Neural progenitor cell (in vitro differentiated cells): Measurements from ENCODE around the gene TRIM44. TPM values are rescaled to one million over a fixed set of nuclear protein-coding genes. Genes with fewer than 3 reads are reported as not detected.

Experiments
- DNase-seq: peaks from one replicate; pipeline ENCODE4 v3.0.0-alpha.2; 2016; ENCODE audit warnings: low spot score
- H2AFZ ChIP-seq: fragments of 200-600 bp; sonication (generic); replicated peaks from 2 replicates; pipeline ENCODE4 v1.6.1; 2016; ENCODE audit warnings: antibody characterized with exemption
- H3F3A ChIP-seq: fragments of 200-600 bp; sonication (generic); 2 replicates; pipeline ENCODE4 v1.6.1; 2016; ENCODE audit warnings: antibody characterized with exemption, low read depth
- H3K27ac ChIP-seq: fragments of 200-600 bp; sonication (generic); 2 replicates; pipeline ENCODE4 v1.5.1; 2016; ENCODE audit warnings: mild to moderate bottlenecking
- H3K27me3 ChIP-seq: fragments of 200-600 bp; sonication (generic); 2 replicates; pipeline ENCODE4 v1.6.1; 2016; ENCODE audit warnings: mild to moderate bottlenecking, moderate library complexity
- H3K36me3 ChIP-seq: fragments of 200-600 bp; sonication (generic); 2 replicates; pipeline ENCODE4 v1.5.1; 2016
- H3K4me1 ChIP-seq: fragments of 200-600 bp; sonication (generic); 2 replicates; pipeline ENCODE4 v1.6.1; 2016; ENCODE audit warnings: mixed run types
- H3K4me2 ChIP-seq: fragments of 200-600 bp; sonication (generic); 2 replicates; pipeline ENCODE4 v1.6.1; 2016
- H3K4me3 ChIP-seq: fragments of 200-600 bp; sonication (generic); 2 replicates; pipeline ENCODE4 v1.5.1; 2016
- H3K79me2 ChIP-seq: fragments of 200-600 bp; sonication (generic); 2 replicates; pipeline ENCODE4 v1.6.1; 2016; ENCODE audit warnings: low read depth
- H3K9ac ChIP-seq: fragments of 200-600 bp; sonication (generic); 2 replicates; pipeline ENCODE4 v1.6.1; 2016
- H3K9me3 ChIP-seq: fragments of 200-600 bp; sonication (generic); 2 replicates; pipeline ENCODE4 v1.5.1; 2016; ENCODE audit warnings: low read depth
- H4K20me1 ChIP-seq: fragments of 200-600 bp; sonication (generic); 2 replicates; pipeline ENCODE4 v1.6.1; 2016; ENCODE audit warnings: low read depth
- H3K27ac Mint-ChIP-seq: 3 replicates; pipeline ENCODE4 v1.8.0; 2021; ENCODE audit warnings: mixed read lengths
- H3K27me3 Mint-ChIP-seq: 2 replicates; pipeline ENCODE4 v1.8.0; 2022; ENCODE audit warnings: low read depth, mild to moderate bottlenecking, inconsistent platforms, moderate library complexity, mixed read lengths; ENCODE audit not compliant: insufficient read depth
- H3K36me3 Mint-ChIP-seq: 3 replicates; pipeline ENCODE4 v1.8.0; 2021; ENCODE audit warnings: mixed read lengths
- H3K4me1 Mint-ChIP-seq: 3 replicates; pipeline ENCODE4 v1.8.0; 2021; ENCODE audit warnings: mixed read lengths
- H3K4me3 Mint-ChIP-seq: 3 replicates; pipeline ENCODE4 v1.8.0; 2021; ENCODE audit warnings: mild to moderate bottlenecking, moderate library complexity, mixed read lengths
- H3K9me3 Mint-ChIP-seq: 3 replicates; pipeline ENCODE4 v1.8.0; 2020; ENCODE audit warnings: mixed read lengths
- CTCF ChIP-seq: fragments of 200-600 bp; sonication (generic); IDR thresholded peaks from 2 replicates; pipeline ENCODE4 v1.5.1; 2017; ENCODE audit warnings: antibody characterized with exemption, mild to moderate bottlenecking
- EZH2 ChIP-seq: fragments of 200-600 bp; sonication (generic); IDR thresholded peaks from 2 replicates; pipeline ENCODE4 v1.6.1; 2017; ENCODE audit warnings: antibody characterized with exemption, mild to moderate bottlenecking, moderate library complexity
- EZH2phosphoT487 ChIP-seq: fragments of 200-600 bp; sonication (generic); IDR thresholded peaks from 2 replicates; pipeline ENCODE4 v1.6.1; 2017; ENCODE audit warnings: antibody characterized with exemption
- total RNA-seq: library from RNA; depleted of rRNA; stranded (reverse); fragments of >200 nt; gene quantifications from 2 replicates; pipeline ENCODE4 v1.2.3, GENCODE V29; 2015; ENCODE audit warnings: low replicate concordance

TRIM44 gene
- total RNA-seq, 1 donor from 2014 or later = 44.1 TPM

GRCh38 chr11:35629511-35629910 lies 33.1 kb upstream of the TRIM44 start:
- Histone ChIP-seq H3K4me3 (no peak overlapping the region), H3K79me2 (no peaks in the 10 kb centered on the region), H3F3A (no peaks in the 10 kb centered on the region), H3K36me3 (no peaks in the 10 kb centered on the region), H3K27me3 (no peaks in the 10 kb centered on the region), H3K9me3 (no peaks in the 10 kb centered on the region), H3K27ac (no peak overlapping the region), H3K4me2 (no peak overlapping the region), H3K9ac (no peak overlapping the region), H4K20me1 (no peaks in the 10 kb centered on the region), H3K4me1 (no peaks in the 10 kb centered on the region), H2AFZ (no peak overlapping the region)
- H3K4me3 Mint-ChIP-seq = no peak overlapping the region
- peaks cover 6% of the 10 kb centered on the region for H3K9me3 Mint-ChIP-seq
- DNase-seq = no peak
- peaks cover 25% of the 10 kb centered on the region for H3K4me1 Mint-ChIP-seq
- H3K27me3 Mint-ChIP-seq = peaks cover 4% of the 10 kb centered on the region
- H3K36me3 Mint-ChIP-seq = no peaks in the 10 kb centered on the region
- H3K27ac Mint-ChIP-seq = no peak overlapping the region
- TF ChIP-seq EZH2phosphoT487 (no peak), EZH2 (no peak), CTCF (no peak)

GRCh38 chr11:35629914-35630313 lies 32.7 kb upstream of the TRIM44 start:
- H3K9me3 Mint-ChIP-seq = peaks cover 6% of the 10 kb centered on the region
- H3K27me3 Mint-ChIP-seq = peaks cover 4% of the 10 kb centered on the region
- no peaks in the 10 kb centered on the region for H3K79me2 ChIP-seq
- no peaks in the 10 kb centered on the region for H3K27me3 ChIP-seq
- H3K4me1 Mint-ChIP-seq = peaks cover 23% of the 10 kb centered on the region
- TF ChIP-seq CTCF (no peak), EZH2phosphoT487 (no peak), EZH2 (no peak)
- no peak overlapping the region for H3K4me2 ChIP-seq
- H3K27ac Mint-ChIP-seq = no peak overlapping the region
- H3K27ac ChIP-seq = no peak overlapping the region
- no peaks in the 10 kb centered on the region for H3F3A ChIP-seq
- no peak overlapping the region for H3K4me3 ChIP-seq
- DNase-seq = no peak
- H3K36me3 Mint-ChIP-seq = no peaks in the 10 kb centered on the region
- H3K9me3 ChIP-seq = no peaks in the 10 kb centered on the region
- H2AFZ ChIP-seq = no peak overlapping the region
- no peaks in the 10 kb centered on the region for H4K20me1 ChIP-seq
- H3K36me3 ChIP-seq = no peaks in the 10 kb centered on the region
- H3K4me1 ChIP-seq = no peaks in the 10 kb centered on the region
- no peak overlapping the region for H3K4me3 Mint-ChIP-seq
- H3K9ac ChIP-seq = no peak overlapping the region

- H3K27me3 Mint-ChIP-seq = peaks cover 4% of the 10 kb centered on the region
- Histone ChIP-seq H3F3A (no peaks in the 10 kb centered on the region), H2AFZ (no peak overlapping the region), H4K20me1 (no peaks in the 10 kb centered on the region), H3K4me2 (no peak overlapping the region), H3K9ac (no peak overlapping the region), H3K4me3 (no peak overlapping the region), H3K9me3 (no peaks in the 10 kb centered on the region), H3K27ac (no peak overlapping the region), H3K79me2 (no peaks in the 10 kb centered on the region), H3K27me3 (peaks cover 4% of the 10 kb centered on the region), H3K4me1 (no peaks in the 10 kb centered on the region), H3K36me3 (no peaks in the 10 kb centered on the region)
- H3K36me3 Mint-ChIP-seq = no peaks in the 10 kb centered on the region
- peaks cover 23% of the 10 kb centered on the region for H3K4me1 Mint-ChIP-seq
- DNase-seq = no peak
- H3K4me3 Mint-ChIP-seq = no peak overlapping the region
- TF ChIP-seq EZH2phosphoT487 (no peak), CTCF (no peak), EZH2 (no peak)
- peaks cover 6% of the 10 kb centered on the region for H3K9me3 Mint-ChIP-seq
- no peak overlapping the region for H3K27ac Mint-ChIP-seq
These were observed 30.7 kb upstream of the TRIM44 start for GRCh38 chr11:35631891-35632290.
